Suppressor macrophage treated with lipopolysaccharide for 1 hour (primary cell): Measurements from ENCODE around the gene CIPC.

ENCODE experiments used
- DNase-seq, 3 donors: peaks; one replicate each; pipeline ENCODE4 v3.0.0-alpha.2; 2020 to 2022

CIPC gene

GRCh38 chr14:77126461-77126990 lies 28.5 kb downstream of the CIPC start:
- no peak for DNase-seq

DNA sequence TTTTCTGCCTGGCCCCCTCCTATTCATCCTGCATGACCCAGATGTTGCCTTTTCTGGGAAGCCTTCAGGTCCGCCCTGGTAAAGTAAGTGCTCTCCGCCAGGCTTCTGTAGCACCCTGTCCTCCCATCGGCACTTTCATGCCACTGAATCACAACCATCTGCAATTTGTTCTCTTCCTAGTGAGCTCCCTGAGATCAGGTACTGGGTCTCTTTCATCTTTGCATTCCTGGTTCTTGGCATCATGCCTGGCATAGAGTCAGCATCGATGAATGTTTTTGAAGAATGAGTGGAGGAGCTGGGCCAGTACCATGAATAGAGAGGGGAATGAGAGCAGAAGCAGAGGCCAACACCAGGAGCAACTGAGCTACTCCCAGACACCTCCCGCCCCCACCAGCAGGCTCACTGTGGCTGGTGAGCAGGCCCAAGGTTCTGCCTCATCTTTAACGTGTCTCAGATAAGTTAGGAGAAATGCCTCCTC lies 30.4 kb downstream of the CIPC start:
- no peak for DNase-seq

DNA sequence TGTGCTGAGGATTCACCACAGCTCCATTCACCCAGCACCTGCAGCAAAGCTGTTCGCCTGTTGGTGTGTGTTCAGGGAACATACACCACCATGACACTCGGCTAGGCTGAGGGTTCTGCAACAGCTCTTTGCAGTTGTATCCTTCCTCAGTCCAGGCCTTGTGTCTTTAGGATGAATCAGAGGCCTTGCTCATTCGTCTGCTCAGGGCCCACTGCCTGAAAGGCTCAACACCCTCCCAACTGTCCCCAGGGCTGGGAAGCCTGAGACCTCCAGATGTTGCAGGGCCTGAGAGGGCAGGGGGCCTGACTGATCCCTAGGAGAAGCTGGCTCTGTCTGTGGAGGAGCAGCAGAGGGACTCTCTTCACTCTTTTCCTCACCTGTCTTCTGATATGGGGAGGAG lies 32.3 kb downstream of the CIPC start:
- no peak for DNase-seq

DNA sequence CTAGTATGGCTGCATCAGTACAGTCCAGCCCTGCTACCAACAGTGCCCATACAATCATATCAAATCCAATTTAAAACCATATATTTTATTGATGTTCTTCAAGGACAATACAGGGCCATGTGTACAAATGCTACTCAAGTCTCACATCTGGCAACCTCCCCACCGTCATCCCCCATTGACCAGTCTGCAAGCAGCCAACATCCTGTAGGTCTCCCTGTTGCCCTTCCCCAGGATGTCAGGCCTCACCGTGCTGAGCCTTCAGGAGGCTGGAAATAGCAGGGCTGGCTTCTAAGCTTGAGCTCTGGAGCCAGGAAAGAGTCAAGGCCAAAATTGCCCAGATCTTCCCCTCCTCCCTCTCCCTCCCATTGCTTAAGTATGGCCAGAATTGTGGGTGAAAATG lies 33.1 kb downstream of the CIPC start:
- no peak for DNase-seq

DNA sequence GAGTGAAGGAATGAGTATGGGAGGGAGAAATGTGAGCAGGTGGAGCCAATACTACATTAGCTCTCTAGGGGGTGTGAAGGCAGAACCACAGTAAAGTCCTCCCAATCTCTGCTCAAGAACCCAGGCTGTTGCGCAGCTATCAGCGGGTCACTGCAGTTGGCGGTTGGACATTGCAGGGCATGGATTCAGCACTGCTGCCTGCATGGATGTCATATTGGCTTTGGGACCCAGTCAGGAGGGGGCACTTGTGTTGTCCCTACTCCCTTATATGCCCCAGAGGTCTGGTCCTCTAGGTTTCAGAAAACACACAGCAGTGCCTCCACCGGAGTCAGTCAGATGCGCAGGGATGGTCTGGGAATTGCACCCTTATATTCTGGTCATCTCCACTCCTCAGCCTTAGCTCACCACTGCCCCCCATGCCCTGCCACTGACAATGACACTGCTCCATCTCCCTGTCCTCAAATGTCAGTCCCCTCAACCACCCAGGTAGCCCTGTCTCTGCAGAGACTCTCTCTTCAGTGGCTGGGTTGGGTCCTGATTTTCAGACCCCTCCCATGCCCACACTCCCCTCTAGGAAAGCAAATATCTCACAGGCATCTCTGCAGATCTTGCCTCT lies 33.9 kb downstream of the CIPC start:
- no peak for DNase-seq

GRCh38 chr14:77133720-77134338 lies 35.8 kb downstream of the CIPC start:
- DNase-seq, result peak; percentile 72 to 88 (median 82)

- DNase-seq, result no peak
Measured at GRCh38 chr14:77139022-77139421, 41.0 kb downstream of the CIPC start.

- peak; percentile 39 to 72 (median 47) for DNase-seq
Measured at GRCh38 chr14:77139540-77140358, 41.7 kb downstream of the CIPC start.

GRCh38 chr14:77140359-77141213 lies 42.5 kb downstream of the CIPC start:
- no peak for DNase-seq

GRCh38 chr14:77141214-77142004 lies 43.4 kb downstream of the CIPC start, which contains the start of gene ZDHHC22:
Gene ZDHHC22, minus strand, starts transcription at chr14:77141791. Its CDS starts 2,053 bp downstream, at chr14:77139738.
- DNase-seq, result peak in 2 of 3 donors; percentile 12 to 56

- no peak for DNase-seq
Measured at GRCh38 chr14:77142005-77142800, 44.1 kb downstream of the CIPC start.

- no peak for DNase-seq
Measured at GRCh38 chr14:77143071-77143470, 45.0 kb downstream of the CIPC start.

GRCh38 chr14:77144412-77145115 lies 46.5 kb downstream of the CIPC start:
- no peak for DNase-seq

GRCh38 chr14:77145975-77146740 lies 48.1 kb downstream of the CIPC start:
- no peak for DNase-seq

GRCh38 chr14:77148510-77149231 lies 50.6 kb downstream of the CIPC start:
- no peak for DNase-seq

DNA sequence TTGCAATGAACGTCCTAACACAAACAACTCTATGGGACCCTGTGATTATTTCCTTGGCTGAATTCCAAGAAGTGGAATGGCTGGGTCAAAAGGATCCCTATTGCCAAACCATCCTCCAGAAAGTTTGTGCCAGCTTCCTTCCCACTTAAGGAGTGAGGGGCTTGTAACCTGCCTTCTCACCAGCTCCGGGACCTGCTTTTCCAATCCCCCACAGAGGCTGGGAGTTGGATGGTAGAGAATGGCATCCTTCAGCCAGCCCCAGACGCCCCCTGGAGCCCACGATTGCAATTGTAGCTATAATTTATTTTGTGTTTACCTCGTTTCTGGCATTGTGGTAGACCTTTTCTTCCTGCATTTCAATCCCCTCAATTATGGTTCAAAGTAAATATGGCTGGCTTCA lies 53.2 kb downstream of the CIPC start:
- peak in 2 of 3 donors; percentile 34 to 49 for DNase-seq

- peak; percentile 30 to 74 (median 72) for DNase-seq
Measured at GRCh38 chr14:77151918-77152588, 54.0 kb downstream of the CIPC start.

DNA sequence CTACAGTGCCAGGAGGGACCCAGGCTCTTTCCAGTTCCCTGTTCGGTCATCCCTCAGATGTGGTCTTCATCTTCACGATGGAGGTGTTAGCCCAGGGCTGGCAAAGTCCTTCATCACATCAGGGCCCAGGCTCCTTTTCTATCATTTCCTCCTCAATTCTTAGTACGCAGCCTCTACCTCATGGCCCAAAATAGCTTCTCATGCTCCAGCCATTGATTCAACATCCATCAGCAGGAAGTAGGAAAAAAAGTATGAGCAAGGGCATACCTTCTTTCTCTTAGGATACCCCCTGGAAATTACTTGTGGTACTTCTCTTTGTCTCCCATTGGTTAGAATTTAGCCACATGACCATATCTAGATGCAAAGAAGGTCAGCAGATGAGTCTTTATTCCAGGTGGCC lies 55.7 kb downstream of the CIPC start:
- no peak for DNase-seq
